Glutamatergic neuron (in vitro differentiated cells): ENCODE measurements around the gene SLC10A3. TPM values are rescaled to one million over a fixed set of nuclear protein-coding genes. Genes with fewer than 3 reads are reported as not detected.

Experiments
- DNase-seq: peaks from one replicate; pipeline ENCODE4 v3.0.0; 2022
- H3K27ac Mint-ChIP-seq: one replicate; pipeline ENCODE4 v1.8.0; 2020; ENCODE audit warnings: mild to moderate bottlenecking, mixed read lengths, inconsistent platforms; ENCODE audit not compliant: unreplicated experiment
- H3K27me3 Mint-ChIP-seq: one replicate; pipeline ENCODE4 v1.8.0; 2020; ENCODE audit warnings: mild to moderate bottlenecking, moderate library complexity, mixed read lengths, inconsistent platforms; ENCODE audit not compliant: unreplicated experiment
- H3K36me3 Mint-ChIP-seq: one replicate; pipeline ENCODE4 v1.8.0; 2020; ENCODE audit warnings: mild to moderate bottlenecking, mixed read lengths, inconsistent platforms; ENCODE audit not compliant: unreplicated experiment
- H3K4me1 Mint-ChIP-seq: one replicate; pipeline ENCODE4 v1.8.0; 2020; ENCODE audit warnings: mild to moderate bottlenecking, low read depth, mixed read lengths, inconsistent platforms; ENCODE audit not compliant: unreplicated experiment
- H3K4me3 Mint-ChIP-seq: one replicate; pipeline ENCODE4 v1.8.0; 2020; ENCODE audit warnings: mild to moderate bottlenecking, mixed read lengths, inconsistent platforms; ENCODE audit not compliant: unreplicated experiment
- H3K9me3 Mint-ChIP-seq: one replicate; pipeline ENCODE4 v1.8.0; 2020; ENCODE audit warnings: mild to moderate bottlenecking, moderate library complexity, mixed read lengths, inconsistent platforms; ENCODE audit not compliant: unreplicated experiment
- long read RNA-seq: library from polyadenylated mRNA; unstranded; transcript quantifications from one replicate; pipeline ENCODE4 v2.0.0, GENCODE V29; 2020; ENCODE audit not compliant: unreplicated experiment
- total RNA-seq: library from RNA; stranded (reverse); fragmentation: NEBNext Ultra II Directional; extraction: Animal tissue kit (Norgen Biotek cat#: 25700); gene quantifications from one replicate; pipeline ENCODE4 v1.2.1, GENCODE V29; 2021; ENCODE audit not compliant: unreplicated experiment
- TF ChIP-seq, protein P1 (sequence below): fragments of 200-600 bp; sonication (generic); IDR thresholded peaks from one replicate; pipeline ENCODE4 v1.5.0; 2021; ENCODE audit not compliant: partially characterized antibody, unreplicated experiment

SLC10A3 gene, protein sequence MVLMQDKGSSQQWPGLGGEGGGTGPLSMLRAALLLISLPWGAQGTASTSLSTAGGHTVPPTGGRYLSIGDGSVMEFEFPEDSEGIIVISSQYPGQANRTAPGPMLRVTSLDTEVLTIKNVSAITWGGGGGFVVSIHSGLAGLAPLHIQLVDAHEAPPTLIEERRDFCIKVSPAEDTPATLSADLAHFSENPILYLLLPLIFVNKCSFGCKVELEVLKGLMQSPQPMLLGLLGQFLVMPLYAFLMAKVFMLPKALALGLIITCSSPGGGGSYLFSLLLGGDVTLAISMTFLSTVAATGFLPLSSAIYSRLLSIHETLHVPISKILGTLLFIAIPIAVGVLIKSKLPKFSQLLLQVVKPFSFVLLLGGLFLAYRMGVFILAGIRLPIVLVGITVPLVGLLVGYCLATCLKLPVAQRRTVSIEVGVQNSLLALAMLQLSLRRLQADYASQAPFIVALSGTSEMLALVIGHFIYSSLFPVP
- 6.1 TPM for total RNA-seq
- long read RNA-seq, transcript SLC10A3-201 (2 exons, 2,161 nt), result major isoform, 8 of 11 reads
- long read RNA-seq, partial matches to known transcripts, result 1 of 11 reads
- long read RNA-seq, other reads (novel, unspliced or antisense), result 1 of 11 reads

DNA sequence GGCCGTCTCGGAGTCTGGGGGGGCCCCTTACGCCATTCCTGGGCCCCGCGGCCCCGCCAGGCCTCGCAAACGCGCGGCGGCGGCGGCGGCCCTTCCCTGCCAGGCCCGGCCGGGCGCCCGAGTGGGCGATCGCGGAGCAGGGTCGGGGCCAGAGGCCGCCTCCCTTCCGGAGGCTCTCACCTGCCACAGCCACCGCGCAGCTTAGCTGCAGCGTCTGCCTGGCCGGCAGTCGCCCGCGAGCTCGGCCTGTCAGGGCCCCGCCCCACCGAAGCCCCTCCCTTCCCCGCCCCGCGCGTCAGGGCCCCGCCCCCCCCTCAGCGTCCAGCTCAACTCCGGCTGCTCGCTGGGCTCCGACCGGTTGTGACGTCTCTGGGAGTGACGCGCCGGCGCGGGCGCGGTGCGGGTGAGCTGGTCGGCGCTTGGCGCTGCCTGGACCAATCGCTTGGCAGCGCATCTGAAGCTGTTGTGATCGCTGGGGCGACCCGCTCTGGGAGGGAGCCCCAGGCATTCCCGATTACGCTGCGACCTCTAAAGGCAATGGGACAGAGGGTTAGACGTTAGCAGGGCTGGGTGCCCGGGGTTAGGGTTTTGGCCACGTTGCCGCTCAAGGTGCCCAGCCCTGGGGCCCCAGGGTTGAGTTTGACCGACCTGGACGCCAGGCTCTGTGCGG, at the start of gene SLC10A3:
TSS of gene SLC10A3 (minus strand) at position 216 of the 670 bp plus-strand sequence. CDS start 1,689 bp downstream, outside the sequence.
- H3K4me1 Mint-ChIP-seq, result no peaks in the 10 kb centered on the region
- DNase-seq, result peak; percentile 90
- H3K9me3 Mint-ChIP-seq, result peaks cover 4% of the 10 kb centered on the region
- H3K36me3 Mint-ChIP-seq, result no peaks in the 10 kb centered on the region
- TF ChIP-seq, protein P1, sequence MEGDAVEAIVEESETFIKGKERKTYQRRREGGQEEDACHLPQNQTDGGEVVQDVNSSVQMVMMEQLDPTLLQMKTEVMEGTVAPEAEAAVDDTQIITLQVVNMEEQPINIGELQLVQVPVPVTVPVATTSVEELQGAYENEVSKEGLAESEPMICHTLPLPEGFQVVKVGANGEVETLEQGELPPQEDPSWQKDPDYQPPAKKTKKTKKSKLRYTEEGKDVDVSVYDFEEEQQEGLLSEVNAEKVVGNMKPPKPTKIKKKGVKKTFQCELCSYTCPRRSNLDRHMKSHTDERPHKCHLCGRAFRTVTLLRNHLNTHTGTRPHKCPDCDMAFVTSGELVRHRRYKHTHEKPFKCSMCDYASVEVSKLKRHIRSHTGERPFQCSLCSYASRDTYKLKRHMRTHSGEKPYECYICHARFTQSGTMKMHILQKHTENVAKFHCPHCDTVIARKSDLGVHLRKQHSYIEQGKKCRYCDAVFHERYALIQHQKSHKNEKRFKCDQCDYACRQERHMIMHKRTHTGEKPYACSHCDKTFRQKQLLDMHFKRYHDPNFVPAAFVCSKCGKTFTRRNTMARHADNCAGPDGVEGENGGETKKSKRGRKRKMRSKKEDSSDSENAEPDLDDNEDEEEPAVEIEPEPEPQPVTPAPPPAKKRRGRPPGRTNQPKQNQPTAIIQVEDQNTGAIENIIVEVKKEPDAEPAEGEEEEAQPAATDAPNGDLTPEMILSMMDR, result no peak
- H3K4me3 Mint-ChIP-seq, result peak within 1 kb of the TSS; percentile 85
- H3K27ac Mint-ChIP-seq, result peak within 1 kb of the TSS; percentile 88
- no peaks in the 10 kb centered on the region for H3K27me3 Mint-ChIP-seq

DNA sequence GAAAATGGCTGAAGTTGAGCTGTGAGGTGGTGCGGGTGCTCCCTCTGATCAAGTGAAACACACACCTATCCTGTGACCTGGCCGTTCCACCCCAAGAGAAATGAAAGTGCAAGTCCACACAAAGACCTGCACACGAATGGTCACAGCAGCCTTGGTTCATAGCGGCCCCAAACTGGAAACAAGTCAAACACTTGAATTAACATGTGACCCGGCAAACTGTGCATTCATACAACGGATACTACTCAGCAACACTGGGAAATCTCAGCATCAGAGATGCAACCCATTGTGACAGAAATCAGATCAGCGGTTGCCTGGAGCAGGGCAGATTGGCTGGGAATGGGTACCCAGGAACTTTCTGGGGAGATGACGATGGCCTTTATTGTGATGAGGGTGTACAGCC, 48.6 kb upstream of the SLC10A3 start:
- Mint-ChIP-seq H3K4me1 (no peaks in the 10 kb centered on the region), H3K27ac (no peak overlapping the region), H3K4me3 (no peak overlapping the region), H3K9me3 (no peaks in the 10 kb centered on the region), H3K36me3 (no peaks in the 10 kb centered on the region), H3K27me3 (no peaks in the 10 kb centered on the region)
- DNase-seq, result no peak
- TF ChIP-seq, protein P1, result no peak

DNA sequence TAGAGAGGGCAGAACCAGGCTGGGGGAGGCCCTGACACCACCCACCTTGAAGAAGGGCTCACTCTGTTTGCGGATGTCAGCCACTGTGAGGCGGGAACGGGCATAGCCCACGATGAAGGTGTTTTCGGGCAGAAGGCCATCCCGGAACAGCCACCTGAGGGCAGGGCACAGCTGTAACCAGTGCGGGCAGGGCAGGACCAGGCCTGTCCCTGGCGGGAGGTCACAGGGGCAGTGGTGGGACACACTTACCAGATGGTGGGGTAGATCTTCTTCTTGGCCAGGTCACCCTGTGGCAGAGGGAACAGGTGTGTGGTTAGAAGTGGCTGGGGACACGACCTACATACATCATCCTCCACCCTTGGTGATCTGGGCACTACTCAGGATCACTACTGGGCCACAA, 45.5 kb upstream of the SLC10A3 start:
- DNase-seq, result no peak
- Mint-ChIP-seq H3K9me3 (no peaks in the 10 kb centered on the region), H3K4me3 (no peak overlapping the region), H3K27me3 (no peaks in the 10 kb centered on the region), H3K4me1 (no peaks in the 10 kb centered on the region), H3K36me3 (no peaks in the 10 kb centered on the region), H3K27ac (no peak overlapping the region)
- TF ChIP-seq, protein P1, result no peak

DNA sequence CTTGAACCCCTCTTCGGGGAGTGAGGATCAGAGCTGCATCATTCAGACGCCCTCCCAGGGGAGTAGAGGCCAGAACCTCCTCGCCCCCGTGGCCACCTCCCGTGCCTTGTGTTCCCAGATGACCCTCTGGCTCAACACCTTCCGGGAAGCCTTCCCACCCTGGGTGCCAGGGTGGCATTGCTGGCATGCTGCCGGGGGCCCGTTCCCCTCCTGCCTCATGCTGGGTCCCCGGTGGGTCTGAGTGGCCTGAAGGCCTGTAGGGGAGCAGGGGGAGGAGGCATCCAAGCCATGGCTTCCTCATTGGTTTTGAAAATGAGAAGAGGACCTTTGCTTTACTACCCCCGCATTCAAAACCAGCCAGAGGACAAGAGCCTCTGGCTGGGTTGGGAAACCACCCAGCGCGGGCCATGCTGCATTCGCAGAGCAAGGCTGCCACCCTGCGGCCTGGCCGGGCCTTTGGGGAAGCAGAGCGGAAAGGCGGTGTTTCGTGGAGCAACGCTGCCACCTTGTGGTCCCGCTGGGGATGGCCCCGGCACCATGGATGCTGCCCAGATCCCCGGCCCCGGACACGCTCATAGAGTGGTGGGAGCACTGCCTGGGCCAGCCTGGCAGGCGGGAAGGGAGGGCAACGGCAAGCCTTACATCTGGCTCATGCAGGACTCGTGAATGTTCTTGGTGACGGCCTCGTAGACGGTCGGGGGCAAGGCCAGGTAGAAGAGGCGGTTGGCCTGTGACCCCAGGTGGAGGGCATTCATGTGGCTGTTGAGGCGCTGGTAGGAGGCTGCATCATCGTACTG, 44.3 kb upstream of the SLC10A3 start:
- TF ChIP-seq, protein P1, result peak; percentile 81
- Mint-ChIP-seq H3K27ac (no peak overlapping the region), H3K27me3 (peaks cover 1% of the 10 kb centered on the region), H3K36me3 (no peaks in the 10 kb centered on the region), H3K4me3 (no peak overlapping the region), H3K4me1 (no peaks in the 10 kb centered on the region), H3K9me3 (no peaks in the 10 kb centered on the region)
- DNase-seq, result peak; percentile 87
